HG03432 (cell line): ENCODE results near the gene DIP2C.

Experiments used
- ATAC-seq: cut with Tn5 transposase; IDR thresholded peaks from one replicate; pipeline ENCODE4 v1.9.1; 2021; ENCODE audit warnings: mild to moderate bottlenecking, moderate library complexity; ENCODE audit not compliant: unreplicated experiment

Gene DIP2C

DNA sequence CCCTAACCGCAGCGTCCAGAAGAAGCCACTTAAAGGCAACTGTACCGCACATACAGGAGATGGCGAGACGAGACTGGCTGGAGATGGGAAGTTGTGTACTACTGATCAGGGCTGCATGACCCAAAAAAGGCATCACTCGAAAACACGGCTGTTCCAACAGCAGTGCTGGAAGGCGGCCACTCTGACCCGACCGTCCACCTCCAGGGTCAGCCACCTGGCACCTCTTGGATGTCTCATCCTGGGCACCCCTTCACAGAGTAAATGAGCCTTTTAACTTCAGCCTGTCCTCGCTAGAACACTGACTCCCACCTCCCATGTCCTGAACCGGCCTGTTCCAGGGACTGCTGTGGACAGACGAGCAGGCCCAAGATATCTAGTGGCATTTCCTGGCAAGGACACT, 180.7 kb downstream of the DIP2C start:
- no peak for ATAC-seq

DNA sequence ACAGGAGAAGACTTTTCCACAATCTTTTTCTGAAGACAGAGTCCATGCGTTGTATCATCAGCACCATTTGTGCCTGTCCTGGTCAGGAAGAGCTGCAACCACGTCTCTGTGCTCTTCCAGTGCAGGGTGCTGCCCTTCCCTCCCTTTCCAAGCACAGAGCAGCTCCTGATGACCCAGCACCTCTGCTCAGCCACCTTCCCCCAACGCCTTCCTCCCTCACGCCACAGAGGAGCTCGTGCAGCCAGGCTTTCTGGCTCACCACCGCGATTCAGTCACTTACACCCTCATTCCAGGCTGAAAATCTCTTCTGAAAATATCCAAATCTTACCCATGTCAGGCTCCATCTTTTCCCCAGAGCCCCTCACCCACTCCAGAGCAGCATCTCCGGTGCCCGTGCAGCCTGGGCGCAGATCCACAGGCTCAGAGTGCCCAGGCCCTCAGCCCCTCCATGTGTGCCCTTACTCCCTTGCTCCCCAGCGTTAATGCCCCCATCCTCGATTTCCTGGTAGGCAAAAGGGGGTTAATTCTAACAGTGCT, 181.5 kb downstream of the DIP2C start:
- no peak for ATAC-seq

- ATAC-seq = no peak
Measured at GRCh38 chr10:507355-507699, 182.1 kb downstream of the DIP2C start.

DNA sequence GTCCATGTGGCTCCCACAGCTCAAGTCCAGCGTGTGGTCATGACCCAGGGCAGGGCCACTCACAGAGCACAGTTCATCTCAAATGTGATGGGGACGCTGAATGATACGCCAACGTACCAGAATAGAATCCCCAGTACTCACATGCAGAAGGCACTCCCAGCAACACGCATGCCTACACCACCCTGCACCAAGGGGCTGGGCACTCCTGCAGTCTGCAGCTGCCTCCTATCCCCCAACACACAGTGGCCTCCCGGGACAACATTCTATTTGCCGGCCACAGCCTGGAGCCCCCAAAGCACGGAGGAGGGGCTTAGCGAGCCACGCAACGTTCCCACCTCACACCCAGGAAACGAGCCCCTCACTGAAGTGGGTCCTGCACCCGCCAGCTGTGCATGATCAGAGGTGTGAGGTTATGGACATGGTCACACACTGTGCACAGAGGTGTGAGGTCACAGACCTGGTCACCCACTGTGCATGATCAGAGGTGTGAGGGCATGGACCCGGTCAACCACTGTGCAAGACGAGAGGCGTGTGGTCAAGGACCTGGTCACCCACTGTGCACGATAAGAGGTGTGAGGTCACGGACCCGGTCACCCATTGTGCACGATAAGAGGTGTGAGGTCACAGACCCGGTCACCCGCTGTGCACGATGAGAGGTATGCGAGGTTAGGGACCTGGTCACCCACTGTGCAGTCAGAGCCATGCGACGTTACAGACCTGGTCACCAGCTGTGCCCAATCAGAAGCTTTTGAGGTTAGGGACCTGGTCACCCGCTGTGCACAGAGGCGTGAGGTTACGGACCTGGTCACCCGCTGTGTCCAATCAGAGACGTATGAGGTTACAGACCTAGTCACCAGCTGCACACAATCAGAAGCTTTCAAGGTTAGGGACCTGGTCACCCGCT, 182.8 kb downstream of the DIP2C start:
- no peak for ATAC-seq

DNA sequence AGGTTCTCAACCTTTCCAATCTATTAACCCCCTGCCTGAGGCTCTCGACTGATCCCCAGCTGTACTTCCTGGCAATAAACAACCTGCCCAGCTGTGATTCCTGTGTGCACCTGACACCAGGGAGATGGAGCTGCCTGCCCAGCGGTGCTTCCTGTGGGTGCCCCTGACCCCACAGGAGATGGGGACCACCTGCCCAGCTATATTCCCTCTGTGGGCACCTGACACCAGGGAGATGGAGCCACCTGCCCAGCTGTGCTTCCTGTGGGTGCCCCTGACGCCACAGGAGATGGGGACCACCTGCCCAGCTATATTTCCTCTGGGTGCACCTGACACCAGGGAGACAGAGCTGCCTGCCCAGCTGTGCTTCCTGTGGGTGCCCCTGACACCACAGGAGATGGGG, 184.0 kb downstream of the DIP2C start:
- no peak for ATAC-seq

GRCh38 chr10:504806-505205, 184.7 kb downstream of the DIP2C start:
- no peak for ATAC-seq

DNA sequence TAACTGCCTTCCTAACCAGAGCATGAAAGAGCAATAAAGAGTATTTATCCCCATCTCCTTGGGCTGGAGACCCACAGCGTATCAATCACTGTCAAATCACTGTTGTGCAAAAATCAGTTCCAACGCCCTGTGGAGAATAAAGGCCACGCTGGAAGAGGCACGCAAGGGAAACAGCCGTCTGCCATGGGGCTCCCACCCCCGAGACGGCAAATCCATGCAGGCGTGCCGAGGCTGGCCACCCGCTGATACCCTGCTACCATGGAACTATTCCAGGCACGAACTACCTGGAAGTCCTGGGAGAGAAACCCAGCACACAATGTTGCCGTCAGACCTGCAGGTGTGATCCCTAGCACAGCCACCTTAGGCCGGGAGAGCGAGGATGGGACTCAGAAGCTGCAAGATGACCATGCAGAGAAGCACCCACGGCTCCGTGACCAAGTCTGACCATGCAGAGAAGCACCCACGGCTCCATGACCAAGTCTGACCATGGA, 185.3 kb downstream of the DIP2C start:
- no peak for ATAC-seq

DNA sequence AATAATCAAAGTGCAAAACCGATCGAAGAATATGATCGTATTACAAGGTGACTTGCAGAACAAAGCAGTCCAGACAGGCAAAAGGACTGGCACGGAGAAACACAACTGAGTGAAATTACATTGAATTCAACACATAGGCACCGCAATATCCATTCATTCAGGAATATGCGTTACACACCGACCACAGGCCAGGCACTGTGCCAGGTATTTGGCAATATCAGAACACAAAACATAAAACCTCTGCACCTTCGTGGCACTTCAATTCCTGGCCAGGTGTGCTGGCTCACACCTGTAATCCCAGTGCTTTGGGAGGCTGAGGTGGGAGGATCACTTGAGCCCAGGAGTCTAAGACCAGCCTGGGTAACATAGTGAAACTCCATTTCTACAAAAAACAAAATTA, 187.9 kb downstream of the DIP2C start:
- ATAC-seq = no peak

GRCh38 chr10:500876-501275, 188.6 kb downstream of the DIP2C start:
- no peak for ATAC-seq

DNA sequence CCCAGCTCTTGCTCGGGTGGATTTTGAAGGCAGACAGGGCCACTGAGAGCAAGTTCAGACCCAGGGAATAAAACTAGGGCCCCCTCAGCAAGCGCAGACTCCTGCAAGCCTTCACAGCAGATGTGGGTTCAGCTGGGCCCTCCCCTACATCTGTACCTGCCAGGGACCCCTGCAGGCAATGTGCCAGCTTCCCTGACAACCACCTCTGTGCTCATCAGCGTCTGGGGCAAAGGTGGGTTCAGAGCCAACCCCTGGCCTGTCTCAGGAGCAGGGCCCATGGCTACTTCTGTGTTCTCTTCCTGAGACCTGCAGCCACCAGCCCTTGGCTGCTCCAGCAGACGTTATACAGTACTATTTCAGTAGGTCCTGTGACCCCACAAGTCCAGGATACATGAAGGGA, 189.5 kb downstream of the DIP2C start:
- ATAC-seq = no peak

DNA sequence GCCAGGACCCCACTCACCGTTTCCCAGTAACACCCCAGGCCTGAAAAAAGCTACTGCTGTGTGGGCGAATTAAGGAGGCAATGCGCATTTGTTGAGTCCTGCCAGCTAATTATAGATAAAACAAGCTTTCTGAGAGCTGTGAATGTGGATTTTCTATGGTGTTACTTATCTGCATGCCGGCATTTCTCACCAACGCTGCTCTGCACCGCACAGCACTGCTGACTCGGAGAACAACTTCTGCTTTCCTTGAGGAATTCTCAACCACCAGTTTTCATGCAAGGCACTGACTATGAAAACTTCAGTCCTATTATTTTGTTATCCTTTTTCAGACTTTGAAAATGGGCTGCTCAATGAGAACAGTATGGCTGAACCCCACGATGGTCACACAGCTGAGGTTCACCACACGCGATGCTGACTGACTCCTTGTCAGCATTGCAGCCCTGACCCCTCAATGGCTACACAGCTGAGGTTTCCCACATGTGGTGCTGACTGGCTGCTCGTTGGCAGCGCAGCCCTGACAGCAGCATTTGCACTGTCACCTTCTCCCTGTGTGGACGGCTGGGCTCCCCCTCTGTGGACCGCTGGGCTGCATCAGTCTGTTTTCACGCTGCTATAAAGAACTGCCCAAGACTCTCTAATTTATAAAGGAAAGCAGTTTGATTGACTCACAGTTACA, 190.6 kb downstream of the DIP2C start:
- no peak for ATAC-seq

DNA sequence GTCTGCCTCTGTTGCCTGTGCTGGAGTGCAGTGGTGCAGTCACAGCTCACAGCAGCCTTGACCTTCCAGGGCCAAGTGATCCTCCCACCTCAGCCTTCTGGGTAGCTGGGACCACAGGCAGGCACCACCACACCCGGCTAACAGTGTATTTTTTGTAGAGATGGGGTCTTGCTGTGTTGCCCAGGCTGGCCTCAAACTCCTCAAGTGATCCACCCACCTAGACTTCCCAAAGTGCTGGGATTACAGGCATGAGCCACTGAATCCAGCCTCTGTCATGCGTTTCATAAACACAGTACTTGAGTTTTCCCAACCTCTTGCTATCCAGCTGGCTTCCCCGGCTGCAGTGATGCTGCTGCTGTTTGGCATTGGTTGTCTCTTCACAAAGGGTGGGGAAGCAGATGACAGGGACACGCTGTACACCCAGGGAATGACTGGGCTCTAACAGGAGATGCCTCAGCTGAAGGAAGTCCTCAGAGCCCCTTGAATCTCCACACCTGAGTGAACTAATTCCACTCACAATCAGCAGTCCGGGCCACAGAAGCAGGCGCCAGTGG, 191.5 kb downstream of the DIP2C start:
- no peak for ATAC-seq

DNA sequence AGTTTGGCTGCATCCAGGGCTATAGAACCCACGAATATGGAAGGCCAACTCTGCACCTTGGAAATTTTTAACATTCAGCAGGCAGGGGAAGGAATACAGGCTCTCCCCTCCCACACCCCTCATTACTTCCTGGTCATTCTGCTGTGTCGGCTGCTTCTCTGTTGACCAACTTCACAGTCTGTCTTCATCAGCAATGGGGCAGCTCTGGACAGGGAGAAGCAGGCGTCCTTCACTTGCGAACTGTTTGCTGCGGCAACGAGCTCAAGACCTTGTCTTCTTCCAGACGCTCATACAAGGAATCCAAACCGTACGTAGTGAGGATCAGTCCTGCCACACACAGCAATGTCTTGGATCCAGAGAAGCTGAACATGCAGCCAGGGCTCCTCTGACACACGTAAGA, 192.2 kb downstream of the DIP2C start:
- no peak for ATAC-seq

GRCh38 chr10:494556-494955, 194.9 kb downstream of the DIP2C start:
- ATAC-seq = no peak

GRCh38 chr10:494149-494542, 195.3 kb downstream of the DIP2C start:
- ATAC-seq = no peak

DNA sequence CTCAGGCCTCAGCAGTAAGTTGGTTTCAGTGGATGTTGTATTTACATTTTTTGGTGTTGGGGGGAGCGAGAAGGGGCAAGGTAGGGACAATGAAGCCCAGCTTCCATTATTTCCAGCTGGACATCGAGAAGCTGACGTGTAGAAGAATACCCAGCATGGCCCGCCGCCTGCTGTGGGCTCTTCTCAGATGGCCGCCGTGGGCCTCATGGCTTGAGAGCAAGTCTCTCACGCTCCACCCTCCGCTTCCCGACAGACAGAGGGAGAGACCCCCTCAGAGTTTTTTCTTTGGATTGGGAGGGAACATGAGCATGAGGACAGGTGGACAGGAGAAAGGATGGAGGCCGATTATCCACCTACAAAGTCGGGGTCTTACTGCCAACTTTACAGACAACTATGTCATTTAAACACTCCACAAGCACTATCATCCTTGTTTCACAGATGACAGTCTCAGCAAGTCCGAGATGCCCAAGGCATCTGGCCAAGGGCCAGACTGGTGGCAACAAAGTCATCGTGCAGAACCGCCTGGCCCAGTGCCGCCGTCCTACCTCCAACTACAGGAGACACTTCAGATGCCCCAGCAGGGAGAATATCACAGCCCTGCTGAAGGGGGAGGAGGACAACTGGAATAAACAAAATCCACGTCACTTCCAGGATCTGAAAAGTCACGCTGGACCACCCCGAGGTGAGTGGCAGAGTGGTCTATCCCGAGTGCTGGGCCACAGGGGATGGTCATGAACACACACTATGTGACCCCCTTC, 195.9 kb downstream of the DIP2C start:
- no peak for ATAC-seq

GRCh38 chr10:492836-493235, 196.6 kb downstream of the DIP2C start:
- ATAC-seq = no peak

DNA sequence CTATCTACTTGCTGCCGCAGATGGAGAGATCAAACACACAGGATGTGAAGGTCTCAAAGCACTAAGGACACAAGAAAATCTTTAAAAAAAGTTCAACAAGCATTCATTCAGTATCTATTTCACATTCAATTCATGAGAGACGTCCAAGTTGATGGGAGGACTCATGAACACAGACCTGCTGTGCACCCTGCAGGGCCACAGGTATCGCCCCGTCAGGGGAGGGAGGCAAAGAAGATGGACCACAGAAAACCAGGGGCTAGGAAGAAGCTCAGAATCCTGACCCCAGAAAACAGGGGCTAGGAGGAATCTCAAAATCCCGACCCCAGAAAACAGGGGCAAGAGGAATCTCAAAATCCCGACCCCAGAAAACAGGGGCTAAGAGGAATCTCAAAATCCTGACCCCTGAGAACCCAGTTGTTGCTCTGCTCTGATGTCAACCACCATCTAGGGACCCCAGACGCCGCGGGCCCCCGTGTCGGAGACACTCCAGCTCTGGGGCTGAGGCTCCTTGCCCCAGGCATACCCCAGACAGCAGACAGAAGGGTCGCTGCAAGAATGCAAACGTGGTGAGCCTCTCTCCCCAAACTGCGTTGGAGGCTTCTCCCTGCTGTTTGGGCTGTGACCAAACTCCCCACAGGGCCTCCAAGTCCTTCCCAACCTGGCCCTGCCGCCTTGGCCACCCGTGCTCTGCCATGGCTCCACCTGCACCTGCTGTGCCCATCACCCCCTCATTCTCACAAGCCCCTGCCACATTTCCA, 197.6 kb downstream of the DIP2C start:
- no peak for ATAC-seq

DNA sequence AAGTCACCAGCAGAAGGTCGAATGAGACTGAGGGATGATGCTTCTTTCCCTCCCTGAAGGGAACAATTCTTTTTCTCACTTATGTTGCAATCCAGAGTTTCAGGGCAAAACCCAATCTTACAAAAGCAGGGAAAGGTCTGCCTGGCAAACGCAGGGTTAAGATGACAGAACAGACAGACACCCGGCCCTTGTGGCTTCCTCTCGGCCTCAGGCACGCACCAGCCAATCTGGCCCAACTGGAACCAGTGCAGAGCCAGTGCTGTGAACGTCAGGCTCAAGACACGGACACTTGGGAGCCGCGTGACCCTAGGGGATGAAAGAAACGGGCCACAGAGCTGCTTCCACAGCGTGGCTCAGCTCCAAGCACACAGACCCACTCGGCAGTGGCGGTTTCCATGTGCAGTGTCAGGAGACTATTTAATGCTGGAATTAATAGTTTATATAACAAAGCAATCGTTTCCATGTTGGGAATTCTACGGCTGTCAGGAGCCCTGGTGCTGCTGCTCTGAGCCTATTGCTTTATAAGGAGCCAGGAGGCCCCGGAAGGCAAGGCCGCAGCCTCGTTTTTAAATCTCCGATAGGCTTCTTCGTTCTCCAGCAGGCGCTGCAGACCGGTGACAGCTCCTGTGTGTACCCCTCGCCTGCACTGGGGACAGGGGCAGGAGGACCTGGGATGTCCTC, 198.4 kb downstream of the DIP2C start:
- no peak for ATAC-seq

DNA sequence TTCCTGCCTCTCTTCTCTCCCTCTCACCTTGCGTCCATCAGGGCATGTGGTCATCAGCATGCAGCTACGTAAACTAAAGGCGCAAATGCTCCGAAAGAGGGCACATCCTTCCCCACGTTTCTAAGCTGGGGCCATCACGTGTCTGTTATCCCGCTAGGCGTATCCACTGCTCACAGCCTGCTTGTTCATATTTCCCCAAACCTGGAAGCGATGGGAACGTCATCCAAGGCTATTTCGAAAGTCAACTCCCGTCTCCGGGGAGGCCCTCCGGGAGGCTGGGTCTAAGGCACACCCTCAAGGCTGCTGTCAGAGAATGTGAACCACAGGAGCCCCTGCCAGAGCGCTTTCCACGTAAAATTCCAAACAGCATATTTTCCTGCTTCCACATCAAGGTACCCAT, 199.2 kb downstream of the DIP2C start:
- ATAC-seq = no peak
